Measurements from ENCODE around the gene ALG11. TPM values are rescaled to one million over a fixed set of nuclear protein-coding genes. Genes with fewer than 3 reads are reported as not detected.

The ALG11 gene, protein sequence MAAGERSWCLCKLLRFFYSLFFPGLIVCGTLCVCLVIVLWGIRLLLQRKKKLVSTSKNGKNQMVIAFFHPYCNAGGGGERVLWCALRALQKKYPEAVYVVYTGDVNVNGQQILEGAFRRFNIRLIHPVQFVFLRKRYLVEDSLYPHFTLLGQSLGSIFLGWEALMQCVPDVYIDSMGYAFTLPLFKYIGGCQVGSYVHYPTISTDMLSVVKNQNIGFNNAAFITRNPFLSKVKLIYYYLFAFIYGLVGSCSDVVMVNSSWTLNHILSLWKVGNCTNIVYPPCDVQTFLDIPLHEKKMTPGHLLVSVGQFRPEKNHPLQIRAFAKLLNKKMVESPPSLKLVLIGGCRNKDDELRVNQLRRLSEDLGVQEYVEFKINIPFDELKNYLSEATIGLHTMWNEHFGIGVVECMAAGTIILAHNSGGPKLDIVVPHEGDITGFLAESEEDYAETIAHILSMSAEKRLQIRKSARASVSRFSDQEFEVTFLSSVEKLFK
- 10.8 TPM for polyA plus RNA-seq (2013)

DNA sequence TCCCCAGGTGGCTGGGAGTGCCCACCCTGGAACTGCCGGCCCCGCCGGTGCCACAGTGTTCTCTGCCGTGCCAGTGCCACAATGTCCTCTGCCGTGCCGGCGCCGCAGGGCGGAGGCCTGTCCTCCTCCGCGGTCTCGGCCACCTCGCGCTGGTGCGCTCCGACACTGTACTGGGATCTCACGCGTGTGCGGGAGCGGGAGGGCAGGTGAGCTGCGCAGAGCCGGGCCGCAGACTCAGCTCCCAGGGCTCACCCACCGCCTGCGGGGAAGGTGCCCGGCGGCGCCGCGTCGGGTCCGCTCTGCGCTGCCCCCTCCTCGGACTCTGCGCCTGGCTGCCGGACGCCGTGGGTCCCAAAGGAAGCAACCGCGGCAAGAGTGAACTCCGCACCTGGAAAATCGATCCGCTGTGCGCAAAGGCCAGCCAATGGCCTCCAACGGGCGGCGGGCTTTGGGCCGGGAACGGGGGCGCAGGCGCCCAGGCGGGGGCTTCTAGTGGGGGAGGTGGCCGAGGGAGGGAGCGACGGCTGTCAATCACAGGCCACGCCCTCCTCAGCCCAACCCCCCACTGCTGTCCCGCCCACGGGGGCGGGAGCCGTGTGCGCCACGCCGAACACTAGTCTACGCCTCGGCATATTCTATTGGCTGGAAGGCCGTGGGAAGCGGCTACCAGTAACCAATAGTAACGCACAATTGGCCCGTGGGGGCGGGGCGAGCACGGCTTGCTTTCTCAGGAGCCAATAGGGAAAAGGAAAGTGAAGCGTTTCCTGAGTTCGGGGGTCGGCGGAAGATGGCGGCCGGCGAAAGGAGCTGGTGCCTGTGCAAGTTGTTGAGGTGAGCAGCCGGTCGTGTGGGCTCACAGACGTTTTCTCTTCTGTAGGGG, at the start of gene ALG11:
ALG11 (plus strand) TSS at position 767 of the 880 bp plus-strand sequence; CDS start at position 788, 21 bp downstream.
- WGBS (ENCODE audit: insufficient coverage): under 1% methylated on average over 72 of the region's 82 CpGs
- H3K36me3 ChIP-seq (ENCODE audit: control insufficient read depth in 4 of 4, insufficient read depth in 4 of 4, low read length in 3 of 4): peaks cover 0 to 8% (median 0%) of the 10 kb centered on the region in 4 experiments
- DNase-seq: peak; percentile 98 to 99 (median 99)
- peaks cover 0 to 13% (median 0%) of the 10 kb centered on the region in 5 experiments for H3K27me3 ChIP-seq (replicated peaks in 2 of 5; ENCODE audit: control insufficient read depth in 4 of 5, insufficient read depth in 5 of 5, low read length in 4 of 5)
- CTCF ChIA-PET: interaction anchor here (0.5 to 2.5 kb wide), 4 partner anchors 10 to 148 kb away, joined by 3 to 9 read pairs (median 6); no protein-coding TSS in a partner anchor
- H3K9me3 ChIP-seq (ENCODE audit: control extremely low read depth in 1 of 5, control insufficient read depth in 4 of 5, insufficient read depth in 2 of 5, low read depth in 1 of 5, low read length in 4 of 5): no peaks in the 10 kb centered on the region
- H3K4me1 ChIP-seq (ENCODE audit: control extremely low read depth in 1 of 4, control insufficient read depth in 4 of 4, insufficient read depth in 4 of 4, low read length in 3 of 4): peaks cover 7 to 22% (median 20%) of the 10 kb centered on the region in 4 experiments
- POLR2A ChIA-PET: no interaction called here
- H3K27ac ChIP-seq (ENCODE audit: insufficient read depth in 1 of 2, low read depth in 1 of 2, low read length in 2 of 2, poor library complexity in 1 of 2, severe bottlenecking in 2 of 2): peak within 1 kb of the TSS; percentile 74 to 93
- peak within 1 kb of the TSS; percentile 85 to 100 (median 99) for H3K4me3 ChIP-seq (ENCODE audit: control insufficient read depth in 1 of 7, extremely low read depth in 1 of 7, insufficient read depth in 4 of 7, low read depth in 2 of 7, low read length in 6 of 7)

DNA sequence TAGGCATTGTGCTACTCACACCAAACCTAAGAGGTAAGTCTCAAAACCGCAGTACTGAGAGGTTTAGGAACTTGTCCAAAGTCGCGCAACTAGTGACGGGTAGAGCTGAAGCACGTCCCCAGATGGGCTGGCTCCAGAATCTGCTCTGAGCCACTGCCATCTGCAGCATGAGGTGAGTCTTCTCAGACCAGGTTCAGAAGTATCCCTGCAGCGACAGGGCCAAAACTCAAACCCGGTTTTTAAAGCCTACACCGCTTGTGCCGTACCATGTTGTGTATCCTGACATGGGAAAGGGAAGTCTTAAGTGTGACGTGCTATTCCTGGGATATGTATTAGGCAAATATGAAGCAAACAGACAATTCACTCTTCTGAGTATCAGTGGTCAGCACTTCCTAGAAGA, 46.0 kb upstream of the ALG11 start:
- Histone ChIP-seq H3K27me3 (replicated peaks in 2 of 5; ENCODE audit: control insufficient read depth in 4 of 5, insufficient read depth in 5 of 5, low read length in 4 of 5) (peaks cover 0 to 2% (median 0%) of the 10 kb centered on the region in 5 experiments), H3K27ac (ENCODE audit: insufficient read depth in 1 of 2, low read depth in 1 of 2, low read length in 2 of 2, poor library complexity in 1 of 2, severe bottlenecking in 2 of 2) (no peak overlapping the region), H3K36me3 (ENCODE audit: control insufficient read depth in 4 of 4, insufficient read depth in 4 of 4, low read length in 3 of 4) (peaks cover 0 to 4% (median 1%) of the 10 kb centered on the region in 4 experiments), H3K4me3 (ENCODE audit: control insufficient read depth in 1 of 7, extremely low read depth in 1 of 7, insufficient read depth in 4 of 7, low read depth in 2 of 7, low read length in 6 of 7) (no peak overlapping the region), H3K4me1 (ENCODE audit: control extremely low read depth in 1 of 4, control insufficient read depth in 4 of 4, insufficient read depth in 4 of 4, low read length in 3 of 4) (no peaks in the 10 kb centered on the region), H3K9me3 (ENCODE audit: control extremely low read depth in 1 of 5, control insufficient read depth in 4 of 5, insufficient read depth in 2 of 5, low read depth in 1 of 5, low read length in 4 of 5) (no peaks in the 10 kb centered on the region)
- WGBS (ENCODE audit: insufficient coverage): 97% methylated on average over 8 of the region's 10 CpGs
- POLR2A ChIA-PET: no interaction called here
- no peak for DNase-seq
- CTCF ChIA-PET: interaction anchor here (1.2 kb wide), 1 partner anchor 71 kb away, joined by 4 read pairs; no protein-coding TSS in a partner anchor

- no peaks in the 10 kb centered on the region for H3K9me3 ChIP-seq (ENCODE audit: control extremely low read depth in 1 of 5, control insufficient read depth in 4 of 5, insufficient read depth in 2 of 5, low read depth in 1 of 5, low read length in 4 of 5)
- no peak overlapping the region for H3K27ac ChIP-seq (ENCODE audit: insufficient read depth in 1 of 2, low read depth in 1 of 2, low read length in 2 of 2, poor library complexity in 1 of 2, severe bottlenecking in 2 of 2)
- WGBS (ENCODE audit: insufficient coverage): 95% methylated on average over 5 of the region's 8 CpGs
- POLR2A ChIA-PET: no interaction called here
- peaks cover 0 to 5% (median 0%) of the 10 kb centered on the region in 4 experiments for H3K4me1 ChIP-seq (ENCODE audit: control extremely low read depth in 1 of 4, control insufficient read depth in 4 of 4, insufficient read depth in 4 of 4, low read length in 3 of 4)
- peaks cover 0 to 5% (median 2%) of the 10 kb centered on the region in 4 experiments for H3K36me3 ChIP-seq (ENCODE audit: control insufficient read depth in 4 of 4, insufficient read depth in 4 of 4, low read length in 3 of 4)
- H3K27me3 ChIP-seq (replicated peaks in 2 of 5; ENCODE audit: control insufficient read depth in 4 of 5, insufficient read depth in 5 of 5, low read length in 4 of 5): peaks cover 0 to 2% (median 0%) of the 10 kb centered on the region in 5 experiments
- DNase-seq: no peak
- CTCF ChIA-PET: interaction anchor here (1.0 kb wide), 1 partner anchor 46 kb away, joined by 3 read pairs; no protein-coding TSS in a partner anchor
- no peak overlapping the region for H3K4me3 ChIP-seq (ENCODE audit: control insufficient read depth in 1 of 7, extremely low read depth in 1 of 7, insufficient read depth in 4 of 7, low read depth in 2 of 7, low read length in 6 of 7)
These were observed 44.4 kb upstream of the ALG11 start for GRCh38 chr13:51967482-51968446.

- DNase-seq: no peak
- H3K9me3 ChIP-seq (ENCODE audit: control extremely low read depth in 1 of 5, control insufficient read depth in 4 of 5, insufficient read depth in 2 of 5, low read depth in 1 of 5, low read length in 4 of 5): no peaks in the 10 kb centered on the region
- H3K27ac ChIP-seq (ENCODE audit: insufficient read depth in 1 of 2, low read depth in 1 of 2, low read length in 2 of 2, poor library complexity in 1 of 2, severe bottlenecking in 2 of 2): no peak overlapping the region
- H3K36me3 ChIP-seq (ENCODE audit: control insufficient read depth in 4 of 4, insufficient read depth in 4 of 4, low read length in 3 of 4): peaks cover 0 to 14% (median 2%) of the 10 kb centered on the region in 4 experiments
- ChIA-PET POLR2A (no interaction called here), CTCF (interaction anchor here (1.1 kb wide), 1 partner anchor 9 kb away, joined by 4 read pairs; no protein-coding TSS in a partner anchor)
- H3K4me3 ChIP-seq (ENCODE audit: control insufficient read depth in 1 of 7, extremely low read depth in 1 of 7, insufficient read depth in 4 of 7, low read depth in 2 of 7, low read length in 6 of 7): no peak overlapping the region
- peaks cover 0 to 5% (median 0%) of the 10 kb centered on the region in 4 experiments for H3K4me1 ChIP-seq (ENCODE audit: control extremely low read depth in 1 of 4, control insufficient read depth in 4 of 4, insufficient read depth in 4 of 4, low read length in 3 of 4)
- no peaks in the 10 kb centered on the region for H3K27me3 ChIP-seq (replicated peaks in 2 of 5; ENCODE audit: control insufficient read depth in 4 of 5, insufficient read depth in 5 of 5, low read length in 4 of 5)
- WGBS (ENCODE audit: insufficient coverage): 76% methylated on average over 5 of the region's 5 CpGs
These were observed 41.8 kb upstream of the ALG11 start for GRCh38 chr13:51970349-51970748.

DNA sequence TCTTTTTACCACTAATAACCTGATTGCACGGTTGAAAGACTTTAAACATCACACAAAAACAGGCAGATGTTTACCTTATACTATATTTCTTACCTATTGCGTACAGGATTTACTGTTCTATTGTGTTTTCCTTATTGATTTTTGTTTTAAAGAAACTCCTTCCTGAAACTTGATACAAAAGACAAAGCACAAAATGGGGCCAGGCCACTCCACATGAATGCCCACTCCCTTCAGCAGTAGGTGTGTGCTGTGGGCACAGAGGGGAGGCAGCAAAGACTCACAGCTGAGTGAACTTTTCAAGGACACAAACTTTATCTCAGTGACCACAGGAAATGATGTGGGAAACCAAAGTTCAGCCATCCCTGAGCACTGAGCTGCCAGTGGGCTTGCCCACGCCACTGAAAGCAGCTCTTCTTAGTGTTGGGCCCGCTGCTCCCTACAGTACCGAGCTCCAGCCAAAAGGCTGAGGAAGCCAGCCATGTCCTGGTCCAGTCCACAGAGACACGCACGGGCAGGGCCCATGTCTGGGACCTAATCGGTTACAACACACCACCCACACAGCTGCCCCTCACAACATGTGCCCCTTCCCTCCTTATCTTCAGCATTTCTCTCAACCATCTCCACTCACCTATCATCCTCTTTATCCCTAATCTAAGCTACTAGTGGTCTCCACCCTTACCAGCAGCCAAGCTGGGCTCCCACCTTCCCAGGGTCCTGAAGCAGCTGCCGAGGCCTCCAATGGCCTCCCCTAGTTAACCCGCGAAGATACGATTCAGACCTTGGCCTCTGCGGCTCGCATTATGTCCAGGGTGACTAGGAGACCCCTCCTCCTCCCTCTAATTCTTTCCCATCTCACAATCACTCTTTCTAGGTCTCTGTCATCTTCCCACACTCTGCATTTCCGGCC, 40.4 kb upstream of the ALG11 start:
- no peak overlapping the region for H3K27ac ChIP-seq (ENCODE audit: insufficient read depth in 1 of 2, low read depth in 1 of 2, low read length in 2 of 2, poor library complexity in 1 of 2, severe bottlenecking in 2 of 2)
- H3K9me3 ChIP-seq (ENCODE audit: control extremely low read depth in 1 of 5, control insufficient read depth in 4 of 5, insufficient read depth in 2 of 5, low read depth in 1 of 5, low read length in 4 of 5): no peaks in the 10 kb centered on the region
- WGBS (ENCODE audit: insufficient coverage): 95% methylated on average over 8 of the region's 15 CpGs
- CTCF ChIA-PET: interaction anchor here (1.1 kb wide), 2 partner anchors 10 to 29 kb away, joined by 3 to 4 read pairs; no protein-coding TSS in a partner anchor
- POLR2A ChIA-PET: no interaction called here
- no peak for DNase-seq
- H3K27me3 ChIP-seq (replicated peaks in 2 of 5; ENCODE audit: control insufficient read depth in 4 of 5, insufficient read depth in 5 of 5, low read length in 4 of 5): no peaks in the 10 kb centered on the region
- H3K36me3 ChIP-seq (ENCODE audit: control insufficient read depth in 4 of 4, insufficient read depth in 4 of 4, low read length in 3 of 4): peaks cover 0 to 14% (median 2%) of the 10 kb centered on the region in 4 experiments
- peaks cover 0 to 5% (median 0%) of the 10 kb centered on the region in 4 experiments for H3K4me1 ChIP-seq (ENCODE audit: control extremely low read depth in 1 of 4, control insufficient read depth in 4 of 4, insufficient read depth in 4 of 4, low read length in 3 of 4)
- no peak overlapping the region for H3K4me3 ChIP-seq (ENCODE audit: control insufficient read depth in 1 of 7, extremely low read depth in 1 of 7, insufficient read depth in 4 of 7, low read depth in 2 of 7, low read length in 6 of 7)

Measured in common myeloid progenitor, CD34-positive (primary cell).